Brain microvascular endothelial cell (primary cell): ENCODE measurements around the gene DPYSL5.

ENCODE experiments used
- DNase-seq: peaks from one replicate; pipeline ENCODE4 v3.0.0-alpha.2; 2020
- H3K27ac ChIP-seq: fragments of 250-450 bp; sonication (Bioruptor Pico); 2 replicates; pipeline ENCODE4 v1.5.1; 2020; ENCODE audit warnings: mild to moderate bottlenecking, moderate library complexity
- H3K27me3 ChIP-seq: fragments of 250-450 bp; sonication (Bioruptor Pico); replicated peaks from 2 replicates; pipeline ENCODE4 v1.5.1; 2020; ENCODE audit warnings: mild to moderate bottlenecking
- H3K36me3 ChIP-seq: fragments of 250-450 bp; sonication (Bioruptor Pico); replicated peaks from 2 replicates; pipeline ENCODE4 v1.5.1; 2020; ENCODE audit warnings: mild to moderate bottlenecking
- H3K4me3 ChIP-seq: 2 replicates; pipeline ENCODE4 v1.5.1; 2011; ENCODE audit warnings: low read depth, mild to moderate bottlenecking, control low read depth, low read length, moderate library complexity
- CTCF ChIP-seq: IDR thresholded peaks from 2 replicates; pipeline ENCODE4 v1.5.1; 2011; ENCODE audit warnings: low read depth, mild to moderate bottlenecking, moderate library complexity, low read length, control low read depth, inconsistent platforms; ENCODE audit errors: missing control alignments
- in situ Hi-C: cut with HindIII; loops from 2 replicates; pipeline ENCODE4 v1.10.0; 2017; ENCODE audit warnings: low sequenced_read_pairs, low pct_ligation_motif_present

Gene DPYSL5

GRCh38 chr2:26985807-26986206 lies 137.9 kb downstream of the DPYSL5 start:
- Histone ChIP-seq H3K27ac (no peak overlapping the region), H3K27me3 (peaks cover 3% of the 10 kb centered on the region), H3K4me3 (no peak overlapping the region), H3K36me3 (no peaks in the 10 kb centered on the region)
- in situ Hi-C loops, result no loop called here
- no peak for DNase-seq
- TF ChIP-seq CTCF, result no peak

GRCh38 chr2:26986576-26986975 lies 138.6 kb downstream of the DPYSL5 start:
- TF ChIP-seq CTCF, result no peak

GRCh38 chr2:26988058-26988860 lies 140.3 kb downstream of the DPYSL5 start:
- no peaks in the 10 kb centered on the region for H3K36me3 ChIP-seq

More at GRCh38 chr2:26986576-26986975, 138.6 kb downstream of the DPYSL5 start:
- H3K27ac ChIP-seq, result no peak overlapping the region
- H3K4me3 ChIP-seq, result no peak overlapping the region
- in situ Hi-C loops, result no loop called here
- no peak for DNase-seq
- no peaks in the 10 kb centered on the region for H3K36me3 ChIP-seq
- H3K27me3 ChIP-seq, result peaks cover 3% of the 10 kb centered on the region

GRCh38 chr2:26989156-26989555 lies 141.2 kb downstream of the DPYSL5 start:
- in situ Hi-C loops, result no loop called here
- H3K27me3 ChIP-seq, result peaks cover 3% of the 10 kb centered on the region
- no peak overlapping the region for H3K4me3 ChIP-seq
- no peak overlapping the region for H3K27ac ChIP-seq
- no peaks in the 10 kb centered on the region for H3K36me3 ChIP-seq
- DNase-seq, result peak; percentile 26
- TF ChIP-seq CTCF, result no peak

More at GRCh38 chr2:26988058-26988860, 140.3 kb downstream of the DPYSL5 start:
- DNase-seq, result peak; percentile 70
- Histone ChIP-seq H3K27ac (no peak overlapping the region), H3K4me3 (no peak overlapping the region), H3K27me3 (peaks cover 3% of the 10 kb centered on the region)
- TF ChIP-seq CTCF, result no peak
- in situ Hi-C loops, result no loop called here

- H3K36me3 ChIP-seq, result no peaks in the 10 kb centered on the region
- no peak overlapping the region for H3K4me3 ChIP-seq
- TF ChIP-seq CTCF, result no peak
- no peak overlapping the region for H3K27ac ChIP-seq
- in situ Hi-C loops, result no loop called here
- DNase-seq, result no peak
- no peaks in the 10 kb centered on the region for H3K27me3 ChIP-seq
Observed at GRCh38 chr2:26991717-26992116, 143.8 kb downstream of the DPYSL5 start.
